GM19043 (cell line): ENCODE data around the gene EIF4B.
"Not testable (repeated sequence)": the region's sequence is repeated elsewhere in the genome, so short reads cannot be mapped to it uniquely, and the experiment has no call there.

Source experiments
- ATAC-seq: cut with Tn5 transposase; IDR thresholded peaks from one replicate; pipeline ENCODE4 v1.9.1; 2021; ENCODE audit warnings: low read depth; ENCODE audit not compliant: unreplicated experiment

EIF4B gene

DNA sequence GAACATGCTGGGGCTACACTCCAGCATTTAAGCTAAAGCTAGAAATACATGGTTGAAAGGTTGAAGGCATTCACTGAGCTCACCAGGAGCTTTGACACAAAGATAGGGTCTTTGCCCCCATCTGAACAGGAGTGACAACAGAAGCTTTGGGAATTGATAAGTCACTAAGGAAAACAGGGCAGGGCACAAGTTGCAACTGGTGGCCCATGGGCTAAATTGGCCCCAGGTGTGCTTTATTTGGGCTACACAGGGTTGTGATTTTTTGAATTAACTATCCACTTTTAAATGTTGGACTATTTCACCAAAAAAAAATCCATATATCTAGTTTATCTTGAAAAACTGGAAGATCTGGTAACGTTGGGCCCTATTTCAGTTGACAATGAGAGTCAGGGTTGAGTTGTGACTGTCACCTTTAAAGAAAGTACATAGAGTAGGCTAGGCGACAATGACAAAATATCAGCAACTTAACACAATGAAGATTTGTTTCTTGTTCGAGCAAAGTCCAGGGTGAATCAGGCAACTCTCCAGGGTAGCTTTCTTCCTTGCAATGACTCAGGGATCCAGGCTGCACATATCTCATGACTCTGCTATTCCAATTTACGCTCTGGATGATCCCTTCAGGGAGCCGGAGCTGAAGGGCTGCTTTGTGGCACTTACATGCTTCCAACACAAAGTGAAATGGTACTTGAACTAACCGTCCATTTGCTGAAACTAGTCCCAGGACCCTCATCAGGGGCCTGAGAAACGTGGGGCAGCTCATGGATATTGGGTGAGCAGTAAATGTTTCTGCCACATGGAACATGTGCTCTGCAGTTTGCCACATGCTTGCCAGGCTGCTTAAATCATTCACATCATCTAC, 13.3 kb upstream of the EIF4B start:
- no peak for ATAC-seq

DNA sequence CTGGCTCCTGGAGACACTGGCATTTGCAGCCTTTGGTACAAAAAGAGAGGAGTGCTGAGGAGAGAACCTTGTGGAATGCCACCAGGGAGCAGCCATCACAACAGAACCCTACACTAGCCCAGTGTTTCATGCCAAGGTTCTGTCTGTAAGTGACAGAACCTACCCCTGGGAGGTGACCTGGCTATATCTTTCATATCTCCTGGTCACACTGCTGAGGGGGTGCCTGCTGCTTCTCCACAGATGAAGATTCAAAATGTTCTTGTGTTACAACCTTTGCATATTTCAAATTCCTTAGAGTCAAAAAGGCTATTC, 12.7 kb upstream of the EIF4B start:
- no peak for ATAC-seq

DNA sequence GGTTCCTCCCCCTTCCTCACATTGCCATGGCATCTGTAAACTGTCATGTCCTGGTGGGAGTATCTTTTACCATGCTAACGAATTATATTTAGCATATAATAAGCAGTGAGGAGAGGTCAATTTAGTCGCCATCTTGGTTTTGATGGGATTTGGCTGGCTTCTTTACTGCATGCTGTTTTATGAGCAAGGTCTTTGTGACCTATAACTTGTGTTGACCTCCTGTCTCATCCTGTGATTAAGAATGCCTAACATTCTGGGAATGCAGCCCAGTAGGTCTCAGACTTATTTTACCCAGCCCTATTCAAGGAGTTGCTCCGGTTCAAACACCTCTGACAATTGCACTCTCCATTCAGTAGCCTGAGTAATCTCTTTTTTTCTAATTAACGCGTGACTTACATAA, 2.1 kb upstream of the EIF4B start:
- ATAC-seq, result no peak

DNA sequence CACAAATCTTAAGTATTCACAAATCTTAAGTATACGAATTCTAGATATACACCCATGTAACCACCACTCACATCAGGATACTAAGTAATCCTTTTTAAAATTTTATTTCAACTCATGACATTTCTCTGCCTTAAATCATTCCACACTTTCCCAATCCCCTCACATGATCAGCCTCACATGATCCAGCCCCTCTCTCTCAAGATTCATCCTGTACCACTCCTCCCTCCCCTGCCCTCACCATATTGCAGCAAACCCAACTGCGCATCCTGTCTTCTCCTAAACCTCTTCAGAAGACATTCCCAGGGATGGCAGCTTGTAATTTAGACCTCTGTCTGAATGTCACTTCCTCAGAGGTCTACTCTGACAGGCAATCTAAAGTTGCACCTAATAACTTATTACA, 1.7 kb upstream of the EIF4B start:
- no peak for ATAC-seq

DNA sequence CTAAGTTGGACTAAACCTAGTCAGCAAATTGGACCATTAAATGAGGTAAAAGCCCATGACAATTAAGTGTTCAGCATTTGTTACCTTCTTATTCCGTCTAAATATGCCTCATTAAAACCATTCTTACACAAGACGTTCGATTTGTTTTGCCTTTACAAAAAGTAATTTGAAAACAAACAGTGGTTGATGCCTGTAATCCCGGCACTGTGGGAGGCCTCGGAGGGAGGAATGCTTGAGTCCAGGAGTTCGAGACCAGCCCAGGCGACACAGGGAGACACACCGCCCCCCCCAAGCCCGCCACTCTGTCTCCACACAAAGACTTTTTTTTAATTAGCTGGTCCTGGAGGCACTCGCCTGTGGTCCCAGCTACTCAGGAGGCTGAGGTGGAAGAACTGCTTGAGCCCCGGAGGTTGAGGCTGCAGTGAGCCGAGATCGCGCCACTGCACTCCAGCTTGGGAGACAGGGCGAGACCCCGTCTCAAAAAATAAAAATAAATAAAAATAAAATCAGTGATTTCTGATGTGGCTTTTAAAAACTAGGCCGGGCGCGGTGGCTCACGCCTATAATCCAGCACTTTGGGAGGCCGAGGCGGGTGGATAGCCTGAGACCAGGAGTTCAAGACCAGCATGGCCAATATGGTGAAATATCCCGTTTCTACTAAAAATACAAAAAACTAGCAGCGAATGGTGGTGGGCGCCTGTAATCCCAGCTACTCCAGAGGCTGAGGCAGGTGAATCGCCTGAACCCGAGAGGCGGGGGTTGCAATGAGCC, 856 bp upstream of the EIF4B start:
- no peak for ATAC-seq

DNA sequence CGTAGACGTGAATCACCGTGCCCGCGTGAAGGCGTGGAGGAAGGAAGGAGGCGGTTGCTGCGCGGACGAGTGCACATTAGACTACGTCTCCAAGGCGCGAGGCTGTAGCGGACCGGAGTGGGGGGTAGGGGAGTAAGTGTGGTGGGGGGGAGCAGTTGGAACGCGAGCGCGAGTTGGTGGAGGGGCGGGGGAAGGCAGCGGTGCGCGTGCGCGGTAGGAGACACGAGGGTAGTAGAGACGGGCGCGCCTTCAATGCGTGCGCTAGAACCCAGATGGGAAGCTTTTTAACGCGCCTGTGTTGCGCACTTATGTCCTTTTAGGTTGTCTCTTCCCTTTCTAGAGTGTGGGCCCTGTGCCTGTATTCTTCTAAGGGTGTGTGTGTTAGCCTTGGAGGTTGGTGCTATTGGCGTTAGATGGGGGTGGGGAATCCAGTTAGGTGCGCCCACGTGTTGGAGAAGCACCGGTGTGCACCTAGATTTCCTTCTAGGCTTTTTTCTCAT, 604 bp downstream of the EIF4B start:
- no peak for ATAC-seq

DNA sequence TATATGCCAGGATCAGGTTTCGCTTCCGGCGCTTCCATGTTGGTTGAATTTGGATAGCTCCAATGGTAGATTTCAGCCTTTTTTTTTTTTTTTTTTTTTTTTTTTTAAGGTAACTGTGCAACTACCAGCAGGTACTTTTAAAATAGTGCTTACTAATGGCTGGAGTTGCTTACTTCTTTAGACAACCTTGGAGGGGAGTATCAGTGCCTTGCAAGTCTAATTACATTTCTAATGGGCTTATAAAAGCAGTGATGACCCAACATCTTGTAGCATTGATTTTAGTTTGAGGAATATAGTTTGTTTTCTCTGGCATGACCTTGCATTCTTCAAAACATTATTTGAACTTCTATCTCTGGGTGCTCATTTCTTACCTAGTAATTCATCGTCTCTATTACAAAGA, 1.1 kb downstream of the EIF4B start:
- no peak for ATAC-seq

DNA sequence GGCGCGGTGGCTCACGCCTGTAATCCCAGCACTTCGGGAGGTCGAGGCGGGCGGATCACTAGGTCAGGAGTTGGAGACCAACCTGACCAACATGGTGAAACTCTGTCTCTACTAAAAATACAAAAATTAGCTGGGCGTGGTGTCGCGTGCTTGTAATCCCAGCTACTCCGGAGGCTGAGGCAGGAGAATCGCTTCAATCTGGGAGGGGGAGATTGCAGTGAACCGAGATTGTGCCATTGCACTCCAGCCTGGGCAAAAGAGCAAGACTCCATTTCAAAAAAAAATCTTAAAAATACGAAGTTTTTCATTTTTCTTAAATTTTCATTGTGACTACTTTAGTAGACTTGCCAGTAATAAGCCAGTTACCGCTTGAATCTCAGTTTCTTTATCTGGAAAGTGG, 2.5 kb downstream of the EIF4B start:
- not testable (repeated sequence) for ATAC-seq

DNA sequence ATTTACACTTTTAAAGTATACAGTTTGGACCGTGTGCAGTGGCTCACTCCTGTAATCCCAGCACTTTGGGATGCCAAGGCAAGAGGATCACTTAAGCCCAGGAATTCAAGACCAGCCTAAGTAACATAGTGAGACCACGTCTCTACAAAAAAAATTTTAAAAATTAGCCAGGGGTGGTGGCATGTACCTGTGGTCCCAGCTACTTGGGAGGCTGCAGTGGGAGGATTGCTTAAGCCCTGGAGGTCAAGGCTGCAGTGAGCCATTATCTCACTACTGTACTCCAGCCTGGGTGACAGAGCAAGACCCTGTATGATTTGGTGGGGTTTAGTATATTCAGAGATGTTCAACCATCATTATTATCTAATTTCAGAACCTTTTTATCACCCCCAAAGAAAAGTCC, 4.7 kb downstream of the EIF4B start:
- ATAC-seq, result no peak

DNA sequence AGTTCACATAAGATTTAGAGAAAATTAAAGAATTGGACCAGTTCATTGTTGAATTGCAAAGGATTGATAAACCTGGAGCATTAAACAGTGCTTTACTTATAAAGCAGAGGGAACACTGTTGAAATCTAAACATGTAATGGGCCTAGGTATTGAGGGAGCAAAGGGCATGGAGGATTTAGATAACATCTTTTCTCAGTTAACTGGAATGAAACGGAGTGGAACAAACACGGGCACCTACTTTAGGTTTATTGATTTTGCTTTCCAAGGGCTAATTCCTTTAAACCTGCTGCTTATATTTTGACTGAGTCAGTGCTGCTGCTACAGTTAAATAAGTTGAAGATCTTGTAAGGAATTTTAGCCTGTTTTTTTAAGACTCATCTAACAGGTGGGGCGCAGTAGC, 5.6 kb downstream of the EIF4B start:
- ATAC-seq, result no peak

DNA sequence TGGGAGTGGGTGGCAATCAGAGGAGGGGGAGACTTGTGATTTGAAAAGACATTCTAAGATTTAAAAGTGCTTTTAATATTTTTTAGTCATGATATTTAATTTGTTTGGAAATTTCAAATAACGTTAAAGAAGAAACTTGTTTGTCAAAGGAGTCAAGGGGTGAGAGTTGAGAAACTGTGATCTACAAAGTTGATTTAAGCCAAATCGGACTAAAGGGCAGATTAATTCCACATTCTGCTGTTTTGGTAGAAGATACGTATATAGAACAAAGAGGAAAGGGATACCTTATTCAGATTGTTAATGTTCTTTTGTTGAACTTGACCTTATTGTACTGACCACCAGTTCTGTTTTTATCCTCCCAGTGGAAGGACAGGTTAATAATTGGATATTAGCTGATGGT, 6.7 kb downstream of the EIF4B start:
- no peak for ATAC-seq

DNA sequence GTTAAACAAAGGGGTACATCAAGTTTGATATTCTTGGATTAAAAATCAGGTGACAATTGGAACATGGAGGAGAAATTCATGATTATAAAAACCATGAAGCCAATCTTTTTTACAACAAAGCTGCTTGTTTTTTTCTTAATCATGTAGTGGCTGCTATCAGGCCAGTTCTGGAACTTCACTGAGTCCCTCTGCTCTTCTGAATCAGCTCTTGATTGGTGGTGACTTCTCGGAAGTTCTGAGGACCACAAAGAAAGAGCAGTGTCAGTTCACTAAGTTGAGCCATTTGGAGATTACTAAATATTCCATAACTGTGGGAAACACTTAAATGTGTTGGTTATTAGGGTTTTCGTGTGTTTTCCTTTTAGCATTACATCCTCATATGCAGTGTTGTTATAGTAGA, 8.5 kb downstream of the EIF4B start:
- ATAC-seq, result no peak

DNA sequence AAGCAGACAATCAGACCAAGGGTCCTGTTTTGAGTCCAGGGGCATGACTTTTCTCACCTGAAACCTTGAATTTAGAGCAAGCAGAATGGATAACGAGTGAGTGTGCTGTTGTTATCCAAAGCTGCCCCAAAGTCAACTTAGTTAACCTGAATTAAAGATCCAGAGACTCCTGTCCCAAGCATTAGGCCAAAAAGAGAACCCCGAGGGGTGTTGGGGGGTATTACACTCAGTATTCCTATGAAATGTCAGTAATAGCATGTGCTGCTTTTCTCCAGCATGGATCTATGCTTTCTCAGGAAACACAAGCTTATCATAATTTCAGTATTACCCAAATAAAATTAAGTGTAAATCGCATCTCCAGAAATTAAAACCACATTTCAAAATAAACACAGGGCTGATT, 19.0 kb downstream of the EIF4B start:
- ATAC-seq, result no peak

DNA sequence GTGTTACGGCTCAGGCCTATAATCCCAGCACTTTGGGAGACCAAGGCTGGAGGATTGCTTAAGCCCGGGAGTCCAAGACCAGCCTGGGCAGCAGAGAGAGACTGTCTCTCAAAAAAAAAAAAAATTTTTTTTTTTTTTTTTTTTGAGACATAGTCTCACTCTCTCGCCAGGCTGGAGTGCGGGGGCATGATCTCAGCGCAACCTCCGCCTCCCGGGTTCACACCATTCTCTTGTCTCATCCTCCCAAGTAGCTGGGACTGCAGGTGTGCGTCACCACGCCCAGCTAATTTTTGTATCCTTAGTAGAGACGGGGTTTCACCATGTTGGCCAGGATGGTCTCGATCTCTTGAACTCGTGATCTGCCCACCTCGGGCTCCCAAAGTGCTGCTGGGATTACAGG, 20.8 kb downstream of the EIF4B start:
- not testable (repeated sequence) for ATAC-seq

DNA sequence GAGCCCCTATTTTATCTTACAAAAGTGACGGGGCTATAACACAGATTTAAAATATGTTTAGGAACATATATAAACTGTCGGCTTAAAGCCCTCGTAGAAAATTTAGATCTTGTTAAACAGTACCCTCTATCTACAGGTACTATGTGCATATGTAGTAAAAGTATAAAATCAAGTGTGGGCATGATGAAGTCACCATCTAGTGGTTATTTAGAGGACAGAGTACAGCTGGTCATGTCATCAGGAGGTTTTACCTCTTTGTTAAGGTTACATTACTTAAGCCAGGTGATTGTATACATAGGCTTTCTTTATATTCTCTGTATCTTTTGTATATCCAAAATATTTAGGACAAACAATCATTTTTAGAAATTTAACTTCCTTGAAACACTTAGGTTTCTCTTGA, 25.4 kb downstream of the EIF4B start:
- no peak for ATAC-seq

DNA sequence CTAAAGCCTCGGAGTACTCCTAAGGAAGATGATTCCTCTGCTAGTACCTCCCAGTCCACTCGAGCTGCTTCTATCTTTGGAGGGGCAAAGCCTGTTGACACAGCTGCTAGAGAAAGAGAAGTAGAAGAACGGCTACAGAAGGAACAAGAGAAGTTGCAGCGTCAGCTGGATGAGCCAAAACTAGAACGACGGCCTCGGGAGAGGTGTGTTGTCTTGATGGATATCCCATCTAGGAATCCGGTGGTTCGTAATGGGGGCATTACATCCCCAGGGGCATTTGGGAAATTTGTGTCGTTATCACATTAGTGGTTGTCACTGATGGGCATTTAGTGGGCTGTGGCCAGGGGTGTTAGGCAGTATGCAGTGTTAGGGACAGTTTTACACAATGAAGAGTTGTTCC, 27.6 kb downstream of the EIF4B start:
- ATAC-seq, result not testable (repeated sequence)

DNA sequence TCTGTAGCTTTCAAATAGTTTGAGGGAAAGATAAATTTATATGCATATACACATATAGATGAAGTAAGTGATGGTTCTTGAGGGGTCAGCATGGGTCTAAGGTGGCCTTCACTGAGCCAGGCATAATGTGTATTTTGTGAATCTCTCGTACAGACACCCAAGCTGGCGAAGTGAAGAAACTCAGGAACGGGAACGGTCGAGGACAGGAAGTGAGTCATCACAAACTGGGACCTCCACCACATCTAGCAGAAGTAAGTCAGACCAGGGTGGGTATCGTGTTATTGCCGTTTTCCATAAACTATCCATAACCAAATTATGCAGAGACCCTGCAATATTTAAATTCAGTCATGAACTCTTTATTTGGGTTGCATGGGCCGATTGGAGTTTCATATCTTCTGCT, 28.2 kb downstream of the EIF4B start:
- ATAC-seq, result no peak

DNA sequence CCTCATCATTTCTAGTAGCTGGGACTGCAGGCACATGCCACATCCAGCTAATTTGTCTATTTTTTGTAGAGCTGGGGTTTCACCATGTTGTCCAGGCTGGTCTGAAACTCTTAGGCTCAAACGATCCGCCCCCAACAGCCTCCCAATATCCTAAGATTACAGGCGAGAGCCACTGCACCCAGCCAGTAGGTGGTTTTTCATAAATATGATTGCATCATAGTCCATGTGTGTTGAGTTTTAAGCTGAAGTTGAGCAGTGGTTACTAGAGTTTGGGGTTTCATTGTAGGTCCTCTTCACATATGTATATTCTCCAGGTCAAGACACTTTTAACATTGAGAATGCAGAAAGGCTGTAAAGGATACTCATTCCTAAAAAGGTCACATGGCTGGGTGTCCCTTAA, 30.5 kb downstream of the EIF4B start:
- no peak for ATAC-seq

DNA sequence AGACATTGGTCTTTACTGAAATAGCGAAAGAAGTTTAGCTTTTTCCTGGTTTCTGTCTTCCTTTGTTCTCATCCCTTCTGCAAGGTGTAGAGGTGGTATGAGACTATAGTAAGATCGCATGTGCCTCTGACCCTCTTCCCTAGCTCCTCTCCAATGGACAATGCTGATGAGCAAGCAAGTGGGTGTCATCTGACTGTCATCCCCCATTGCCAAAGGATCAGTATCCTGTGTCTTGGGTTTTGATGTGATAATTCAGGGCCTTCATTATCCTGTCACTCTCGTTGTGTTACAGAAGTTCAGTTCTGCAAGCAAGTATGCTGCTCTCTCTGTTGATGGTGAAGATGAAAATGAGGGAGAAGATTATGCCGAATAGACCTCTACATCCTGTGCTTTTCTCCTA, 33.6 kb downstream of the EIF4B start:
- ATAC-seq, result no peak

DNA sequence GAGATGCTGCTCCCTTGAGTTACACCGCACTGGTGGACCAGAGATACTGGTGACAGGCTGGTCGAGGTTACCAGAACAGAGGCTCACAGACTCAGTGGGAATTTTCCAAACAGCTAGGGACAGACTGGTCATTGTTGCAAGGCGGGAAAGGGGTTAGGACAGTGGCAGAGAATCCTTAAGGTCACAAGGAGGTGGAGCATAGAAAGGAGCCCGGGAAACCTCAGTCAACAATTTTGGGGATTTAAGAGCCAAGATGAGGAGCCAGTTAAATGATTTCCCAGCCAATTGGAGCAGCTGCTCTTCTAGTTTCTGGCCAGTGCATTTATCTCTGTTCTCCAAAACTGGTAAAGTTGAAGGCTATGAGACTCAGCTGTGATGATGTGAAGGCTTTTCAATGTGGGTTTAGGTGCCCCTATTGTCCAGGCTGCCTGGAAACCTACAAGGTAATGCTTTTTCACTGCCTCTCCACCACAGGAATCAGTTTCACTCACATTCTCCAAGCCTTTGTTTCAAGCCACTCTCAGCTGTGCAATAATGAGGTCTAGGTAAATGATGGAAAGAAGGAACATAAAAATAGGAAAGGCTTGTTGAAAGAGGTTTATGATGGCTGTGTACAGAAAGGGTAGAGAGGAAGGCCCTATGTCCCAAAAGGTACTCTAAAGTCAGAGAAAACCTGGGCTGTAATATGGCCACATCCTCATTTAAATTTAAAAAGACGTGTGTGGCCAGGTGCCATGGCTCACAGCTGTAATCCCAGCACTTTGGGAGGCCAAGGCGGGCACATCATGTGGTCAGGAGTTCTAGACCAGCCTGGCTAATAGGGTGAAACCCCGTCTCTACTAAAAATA, 36.6 kb downstream of the EIF4B start:
- no peak for ATAC-seq

DNA sequence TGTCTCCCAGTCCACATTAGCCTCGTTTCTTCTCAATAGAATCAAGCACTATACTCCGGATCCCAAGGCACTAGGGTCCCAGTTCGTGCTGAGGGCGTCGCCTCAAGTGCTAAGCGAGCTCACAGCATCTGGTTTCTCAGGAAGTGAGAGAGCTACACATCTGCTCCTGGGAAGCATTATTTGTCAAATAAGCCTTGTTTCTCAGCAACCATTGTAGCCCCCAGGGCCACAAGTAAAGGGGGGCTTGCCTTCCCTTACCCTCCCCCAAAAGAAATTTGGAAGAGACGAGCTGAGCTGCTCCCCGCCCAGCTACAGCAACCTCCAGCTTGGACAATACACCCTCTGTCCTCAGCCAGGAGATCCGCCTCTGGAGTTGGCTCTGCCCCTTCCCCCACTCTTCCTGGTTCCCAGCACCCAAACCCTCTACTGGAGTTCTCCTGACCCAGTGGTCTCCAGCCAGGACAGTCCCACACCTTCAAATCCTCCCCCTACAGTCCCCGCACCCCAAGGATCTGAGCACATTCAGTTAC, 37.9 kb downstream of the EIF4B start:
- ATAC-seq, result no peak
